OCI-LY3 (cell line): ENCODE measurements around the gene CCDC78.
"Not testable (repeated sequence)": the region's sequence is repeated elsewhere in the genome, so short reads cannot be mapped to it uniquely, and the experiment has no call there.

Experiments
- H2AFZ ChIP-seq: fragments of 200-600, 300-600 bp; shearing (Covaris generic); 2 replicates; pipeline ENCODE4 v1.6.0; 2014; ENCODE audit warnings: antibody characterized with exemption, low read depth, low read length
- H3K27ac ChIP-seq: fragments of 200-600, 300-600 bp; sonication (generic); 2 replicates; pipeline ENCODE4 v1.5.1; 2014; ENCODE audit warnings: mild to moderate bottlenecking, low read length, moderate library complexity, mixed read lengths
- H3K27me3 ChIP-seq: fragments of 200-600, 300-600 bp; sonication (generic); 2 replicates; pipeline ENCODE4 v1.6.1; 2014; ENCODE audit warnings: low read depth, low read length, mixed read lengths
- H3K36me3 ChIP-seq: fragments of 200-600, 300-600 bp; sonication (generic); replicated peaks from 2 replicates; pipeline ENCODE3; 2014; ENCODE audit warnings: low read depth, low read length, mixed read lengths
- H3K4me1 ChIP-seq: fragments of 300-600, 200-600 bp; sonication (generic); 2 replicates; pipeline ENCODE4 v1.6.1; 2014; ENCODE audit warnings: low read length, mixed read lengths
- H3K4me2 ChIP-seq: fragments of 200-600, 300-600 bp; sonication (generic); 2 replicates; pipeline ENCODE4 v1.6.1; 2014; ENCODE audit warnings: low read length, mixed read lengths
- H3K4me3 ChIP-seq: fragments of 300-600, 200-600 bp; sonication (generic); 2 replicates; pipeline ENCODE4 v1.5.1; 2014; ENCODE audit warnings: antibody characterized with exemption, mild to moderate bottlenecking, low read length, moderate library complexity
- H3K79me2 ChIP-seq: fragments of 300-600, 200-600 bp; shearing (Covaris generic); 2 replicates; pipeline ENCODE4 v1.6.1; 2014; ENCODE audit warnings: mild to moderate bottlenecking, low read length, mixed read lengths
- H3K9ac ChIP-seq: fragments of 300-600, 200-600 bp; shearing (Covaris generic); 2 replicates; pipeline ENCODE4 v1.6.0; 2014; ENCODE audit warnings: mild to moderate bottlenecking, low read length, moderate library complexity
- H3K9me3 ChIP-seq: fragments of 200-600, 300-600 bp; shearing (Covaris generic); 2 replicates; pipeline ENCODE4 v1.6.1; 2014; ENCODE audit warnings: low read length, mixed read lengths; ENCODE audit not compliant: insufficient read depth
- H4K20me1 ChIP-seq: fragments of 200-600, 300-600 bp; sonication (generic); 2 replicates; pipeline ENCODE4 v1.6.1; 2016; ENCODE audit warnings: low read length, mixed read lengths; ENCODE audit not compliant: insufficient read depth
- CTCF ChIP-seq: fragments of 200-600, 300-600 bp; sonication (generic); IDR thresholded peaks from 2 replicates; pipeline ENCODE4 v1.5.1; 2014; ENCODE audit warnings: antibody characterized with exemption, low read length, low read depth
- EZH2phosphoT487 ChIP-seq: fragments of 200-600 bp; shearing (Covaris generic); IDR thresholded peaks from 2 replicates; pipeline ENCODE4 v1.6.1; 2018; ENCODE audit warnings: antibody characterized with exemption, mixed run types, low read depth

CCDC78 gene

GRCh38 chr16:760065-760464, 33.8 kb upstream of the CCDC78 start:
- Histone ChIP-seq H3K4me2 (no peak overlapping the region), H3K27me3 (no peaks in the 10 kb centered on the region), H3K79me2 (no peaks in the 10 kb centered on the region), H3K27ac (no peak overlapping the region), H3K9me3 (no peaks in the 10 kb centered on the region), H4K20me1 (no peaks in the 10 kb centered on the region), H3K4me3 (no peak overlapping the region), H3K9ac (no peak overlapping the region), H3K4me1 (no peaks in the 10 kb centered on the region), H2AFZ (no peak overlapping the region), H3K36me3 (peaks cover 2% of the 10 kb centered on the region)
- no peak for TF ChIP-seq CTCF
- TF ChIP-seq EZH2phosphoT487: no peak

- Histone ChIP-seq H3K9me3 (no peaks in the 10 kb centered on the region), H3K4me2 (no peak overlapping the region), H4K20me1 (no peaks in the 10 kb centered on the region), H3K4me1 (no peaks in the 10 kb centered on the region), H3K4me3 (no peak overlapping the region), H2AFZ (no peak overlapping the region), H3K27ac (no peak overlapping the region), H3K36me3 (peaks cover 2% of the 10 kb centered on the region), H3K27me3 (no peaks in the 10 kb centered on the region), H3K9ac (no peak overlapping the region), H3K79me2 (no peaks in the 10 kb centered on the region)
- TF ChIP-seq EZH2phosphoT487 (no peak), CTCF (no peak)
Measured at GRCh38 chr16:759110-759910, 33.1 kb upstream of the CCDC78 start.

- no peak overlapping the region for H3K9ac ChIP-seq
Measured at GRCh38 chr16:756428-756827, 30.2 kb upstream of the CCDC78 start.

GRCh38 chr16:754656-755055, 28.4 kb upstream of the CCDC78 start:
- Histone ChIP-seq H3K4me3 (no peak overlapping the region), H2AFZ (no peak overlapping the region), H3K27me3 (no peaks in the 10 kb centered on the region), H3K9me3 (no peaks in the 10 kb centered on the region), H3K27ac (no peak overlapping the region), H4K20me1 (no peaks in the 10 kb centered on the region), H3K9ac (no peak overlapping the region), H3K4me1 (peaks cover 22% of the 10 kb centered on the region), H3K79me2 (no peaks in the 10 kb centered on the region), H3K36me3 (peaks cover 2% of the 10 kb centered on the region), H3K4me2 (no peak overlapping the region)
- TF ChIP-seq CTCF (no peak), EZH2phosphoT487 (no peak)

More at GRCh38 chr16:756428-756827, 30.2 kb upstream of the CCDC78 start:
- peaks cover 2% of the 10 kb centered on the region for H3K36me3 ChIP-seq
- H3K4me2 ChIP-seq: no peak overlapping the region
- no peaks in the 10 kb centered on the region for H3K79me2 ChIP-seq
- H3K27me3 ChIP-seq: no peaks in the 10 kb centered on the region
- H3K4me3 ChIP-seq: no peak overlapping the region
- H4K20me1 ChIP-seq: no peaks in the 10 kb centered on the region
- TF ChIP-seq EZH2phosphoT487 (no peak), CTCF (no peak)
- peaks cover 21% of the 10 kb centered on the region for H3K4me1 ChIP-seq
- no peaks in the 10 kb centered on the region for H3K9me3 ChIP-seq
- no peak overlapping the region for H3K27ac ChIP-seq
- no peak overlapping the region for H2AFZ ChIP-seq

- H3K4me2 ChIP-seq, H3K9ac ChIP-seq, H4K20me1 ChIP-seq, H3K79me2 ChIP-seq, H3K4me3 ChIP-seq, H3K27me3 ChIP-seq, H2AFZ ChIP-seq, H3K9me3 ChIP-seq, H3K36me3 ChIP-seq, H3K27ac ChIP-seq: not testable (repeated sequence)
- H3K4me1 ChIP-seq: peaks cover 22% of the 10 kb centered on the region
Measured at GRCh38 chr16:754121-754607, 27.9 kb upstream of the CCDC78 start.
